Stimulated activated CD8-positive, alpha-beta memory T cell treated with anti-CD3 and anti-CD28 coated beads, Interleukin-7, amount 100 ng/mL, for 4 hours (primary cell): ENCODE results near the gene EDNRA.
A peak's percentile ranks its signal among the peaks of the same experiment; 100 is the strongest.

ENCODE experiments used
- DNase-seq, 2 donors: peaks; one replicate each; pipeline ENCODE4 v3.0.0-alpha.2; 2020; ENCODE audit warnings: low read depth in 2 of 2

The EDNRA gene

DNA sequence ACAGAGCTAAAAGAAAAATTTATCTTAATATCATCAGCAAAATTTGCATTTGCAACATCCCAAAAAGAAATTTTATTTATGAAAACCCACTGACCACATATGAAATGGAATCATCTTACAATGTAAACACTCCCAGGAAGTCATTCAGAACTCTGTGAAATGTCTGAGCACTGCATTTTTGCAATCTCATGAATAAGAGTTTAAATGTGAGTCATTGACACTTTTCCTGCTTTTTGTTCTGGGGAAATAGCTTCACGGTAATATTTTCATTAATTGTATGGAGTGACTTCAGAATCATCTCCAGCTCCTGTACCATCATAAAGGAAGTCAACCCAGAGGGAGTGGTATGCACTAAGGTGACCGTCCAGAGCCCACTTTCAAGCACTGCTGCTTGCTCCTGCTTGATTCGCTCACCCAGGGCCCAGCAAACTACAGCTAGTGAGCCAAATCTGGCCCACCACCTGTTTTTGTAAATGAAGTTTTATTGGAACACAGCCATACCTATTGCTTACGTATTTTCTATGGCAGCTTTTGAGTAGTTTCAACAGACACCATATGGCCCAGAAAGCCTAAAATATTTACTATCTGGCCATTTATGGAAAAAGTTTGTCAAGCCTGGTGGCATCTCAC lies 17.2 kb downstream of the EDNRA start:
- DNase-seq: no peak

DNA sequence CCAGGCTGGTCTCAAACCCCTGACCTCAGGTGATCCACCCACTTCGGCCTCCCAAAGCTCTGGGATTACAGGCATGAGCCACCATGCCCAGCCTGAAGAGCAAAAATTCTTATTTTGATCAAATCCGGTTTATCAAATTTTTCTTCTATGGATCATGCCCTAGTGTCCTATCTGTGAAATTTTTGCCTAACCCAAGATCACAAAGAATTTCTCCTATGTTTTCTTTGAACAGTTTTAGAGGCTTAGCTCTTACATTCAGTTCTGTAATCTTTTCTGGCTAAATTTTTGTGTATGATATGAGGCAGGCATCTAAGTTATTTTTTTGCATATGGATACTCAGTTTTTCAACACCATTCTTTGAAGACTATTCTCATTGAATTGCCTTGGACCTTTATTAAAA lies 27.4 kb downstream of the EDNRA start:
- no peak for DNase-seq

DNA sequence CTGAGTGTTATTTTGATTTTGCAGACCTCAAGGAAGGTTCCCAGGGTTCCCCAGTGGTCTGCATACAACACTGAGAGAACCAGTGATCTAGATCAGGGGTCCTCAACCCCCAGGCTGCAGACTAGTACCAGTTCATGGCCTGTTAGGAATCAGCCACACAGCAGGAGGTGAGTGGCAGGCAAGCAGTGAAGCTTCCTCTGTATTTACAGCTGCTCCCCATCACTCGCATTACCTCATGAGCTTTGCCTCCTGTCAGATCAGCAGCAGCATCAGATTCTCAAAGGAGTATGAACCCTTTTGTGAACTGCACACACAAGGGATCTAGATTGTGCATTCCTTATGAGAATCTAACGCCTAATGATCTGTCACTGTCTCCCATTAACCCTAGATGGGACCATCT lies 28.5 kb downstream of the EDNRA start:
- DNase-seq: no peak

DNA sequence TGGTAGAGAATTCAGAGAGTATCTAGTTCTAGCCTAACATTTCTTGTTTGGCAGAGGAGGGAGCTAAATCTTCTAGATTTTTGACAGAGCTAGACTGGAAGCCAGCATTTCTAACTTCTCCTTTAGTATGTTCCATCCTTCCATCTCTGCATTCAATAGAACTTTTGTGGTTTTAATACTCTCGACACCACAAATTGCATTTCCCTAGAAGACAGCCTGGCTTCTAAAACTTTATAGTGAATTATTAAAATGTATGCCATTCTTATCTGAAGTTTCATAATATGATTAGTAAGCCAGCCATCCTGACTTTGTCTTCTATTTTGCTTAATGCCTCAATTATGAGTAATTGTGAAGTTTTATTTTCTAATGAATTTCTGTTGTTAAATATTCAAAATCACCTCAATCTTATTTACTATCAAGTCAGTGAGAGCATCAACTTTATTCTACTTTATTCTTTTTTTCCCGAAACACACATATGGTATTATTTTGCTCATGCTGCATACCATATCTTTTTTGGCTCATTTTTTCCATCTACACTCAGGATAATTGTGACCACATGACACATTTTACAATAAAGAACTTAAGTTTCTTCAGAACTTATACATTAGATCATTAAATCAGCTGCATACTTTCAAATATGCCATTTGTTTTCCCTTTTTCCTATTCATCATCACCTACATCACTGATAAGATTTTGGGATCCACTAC lies 30.2 kb downstream of the EDNRA start:
- no peak for DNase-seq

DNA sequence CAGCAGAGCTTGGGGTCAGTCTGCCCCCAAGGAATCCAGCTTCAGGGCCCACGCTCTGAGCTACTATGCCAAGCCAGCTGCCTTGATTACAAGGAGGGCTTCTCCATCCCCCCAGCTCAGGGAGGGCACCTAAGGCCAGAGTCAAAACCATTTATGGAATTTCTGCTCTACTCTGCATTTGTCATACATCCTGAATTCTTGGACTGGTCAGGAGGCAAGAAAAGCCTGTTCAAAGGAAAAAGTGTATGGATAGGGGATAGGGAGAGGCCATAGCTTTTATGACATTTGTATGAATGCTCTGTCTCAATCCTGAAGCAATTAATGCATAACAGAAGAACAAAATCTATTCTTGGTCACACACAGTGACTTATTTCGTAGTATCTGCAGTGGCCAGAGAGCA lies 32.2 kb downstream of the EDNRA start:
- DNase-seq: no peak

DNA sequence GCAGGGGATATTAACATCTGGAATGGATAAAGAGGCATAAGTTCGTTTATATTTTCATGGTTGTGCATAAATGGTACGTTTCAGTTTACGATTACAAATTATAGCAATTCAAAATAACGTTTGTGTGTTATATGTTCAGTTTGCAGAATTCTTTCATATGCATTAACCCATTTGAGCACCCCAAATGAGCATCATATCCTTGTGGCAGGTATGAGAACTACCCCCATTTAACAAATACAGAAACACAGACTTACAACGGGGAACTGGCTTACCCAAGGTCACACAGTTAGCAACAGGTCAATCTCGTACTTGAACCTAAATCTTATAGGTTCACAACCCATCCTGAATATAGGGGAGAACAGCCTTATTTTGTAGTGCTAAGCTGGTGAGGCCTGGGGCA lies 33.1 kb downstream of the EDNRA start:
- DNase-seq: no peak

DNA sequence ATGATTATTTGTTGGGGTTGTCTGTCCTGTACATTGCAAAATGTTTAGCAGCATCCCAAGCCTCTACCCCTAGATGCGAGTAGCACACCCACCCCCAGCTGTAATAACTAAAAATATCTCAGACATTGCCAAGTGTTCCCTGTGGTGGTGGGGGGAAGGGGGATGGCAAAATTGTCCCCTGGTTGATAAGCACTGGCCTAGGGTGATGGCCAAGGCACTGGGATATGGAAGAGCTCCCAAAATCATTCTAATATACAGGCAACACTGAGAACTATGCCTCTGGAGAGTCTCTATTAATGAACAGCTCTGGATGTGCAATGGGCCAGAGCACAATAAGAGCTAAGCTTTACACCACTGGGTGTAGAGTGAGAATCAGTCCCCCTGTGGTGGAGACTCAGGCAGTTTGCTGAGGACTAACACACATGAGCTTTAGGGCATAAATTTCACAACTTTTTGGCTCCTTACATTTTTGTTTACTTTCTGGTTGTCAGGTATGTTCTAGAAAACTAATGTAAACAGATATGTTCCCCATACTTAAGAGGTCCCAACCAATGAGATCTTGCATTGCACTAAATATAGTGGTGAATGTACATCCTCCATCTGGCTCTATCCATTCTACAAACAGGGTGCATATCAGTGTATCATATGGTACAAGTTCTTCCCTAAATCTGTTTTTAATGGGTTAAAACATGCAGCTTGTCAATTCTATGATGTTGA lies 34.5 kb downstream of the EDNRA start:
- no peak for DNase-seq

DNA sequence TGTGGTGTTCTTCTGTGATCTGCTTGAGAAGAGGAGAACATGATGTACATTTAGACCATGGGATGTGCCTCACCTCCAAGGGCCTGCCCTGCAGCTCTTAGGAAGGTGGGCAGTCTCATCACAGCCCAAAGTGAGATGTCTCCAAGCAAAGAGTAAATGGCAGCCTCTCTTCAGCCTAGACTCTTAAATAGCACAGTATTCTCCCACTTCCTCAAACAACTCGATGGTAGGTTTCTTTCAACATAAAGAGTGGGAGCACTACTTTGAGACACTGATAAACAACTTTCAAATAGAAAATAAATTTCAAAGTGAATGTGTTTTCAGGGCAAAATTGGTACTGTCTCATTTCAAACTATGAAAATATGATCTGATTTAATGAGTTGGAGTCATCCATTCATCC lies 35.2 kb downstream of the EDNRA start:
- DNase-seq: no peak

DNA sequence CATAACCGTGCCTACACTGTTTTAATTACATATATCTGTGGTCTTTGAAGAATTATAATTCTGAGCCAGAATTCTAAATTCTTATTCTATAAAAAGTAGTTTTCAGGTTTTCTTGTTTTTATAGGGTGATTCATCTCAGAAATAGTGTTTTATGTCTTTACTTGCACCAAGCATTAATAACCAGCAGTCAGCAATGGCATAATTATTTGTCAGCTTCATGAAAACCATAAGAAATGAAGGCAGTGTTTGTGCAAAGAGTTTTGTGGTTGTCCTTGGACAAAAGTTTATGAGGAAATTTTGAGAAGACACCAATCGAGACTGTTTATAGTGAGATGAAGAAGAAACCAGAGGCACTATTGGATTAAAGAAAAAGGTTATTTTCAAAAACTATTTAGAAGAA lies 37.2 kb downstream of the EDNRA start:
- DNase-seq: no peak

DNA sequence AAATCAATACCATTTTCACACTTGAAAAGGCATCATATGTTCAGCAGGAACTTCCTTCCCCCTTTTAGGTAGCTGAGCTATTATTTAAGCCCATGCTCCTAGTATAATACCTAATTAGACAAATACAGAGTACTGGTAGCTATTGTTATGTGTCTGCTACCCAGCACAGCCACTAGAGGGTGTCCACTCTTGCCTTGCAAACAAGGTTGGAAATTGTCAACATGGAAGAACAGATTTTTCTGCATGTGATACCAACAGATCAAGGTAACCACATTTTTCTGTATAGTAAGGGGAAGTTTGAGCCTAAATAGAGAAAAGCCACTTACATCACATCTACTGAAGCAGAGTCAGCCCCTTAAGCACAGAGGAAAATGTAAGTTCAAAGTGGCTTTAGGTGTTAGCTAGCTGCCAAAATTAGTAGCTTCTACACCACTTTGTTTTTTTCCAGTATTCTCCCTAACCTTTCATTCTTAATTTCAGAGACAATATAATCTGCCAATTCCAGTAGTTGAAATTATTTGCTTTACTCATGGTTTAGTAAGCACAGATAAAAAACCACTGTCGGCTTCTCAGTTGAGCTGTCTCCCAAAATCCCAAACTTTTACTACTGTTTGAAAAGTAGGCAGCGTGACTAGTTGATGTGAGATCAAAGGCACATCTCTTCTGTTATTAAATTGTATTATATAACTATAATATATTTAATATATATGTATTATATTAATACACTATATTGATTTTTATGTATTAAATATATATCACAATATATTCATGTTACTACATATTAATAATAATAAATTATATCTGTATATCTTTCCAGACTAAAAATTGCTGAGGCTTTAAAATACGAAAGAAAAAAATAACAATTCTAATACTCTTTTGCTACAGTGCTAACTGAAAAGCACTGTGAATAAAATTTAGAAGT lies 38.2 kb downstream of the EDNRA start:
- peak in 1 of 2 donors; percentile 5 for DNase-seq

DNA sequence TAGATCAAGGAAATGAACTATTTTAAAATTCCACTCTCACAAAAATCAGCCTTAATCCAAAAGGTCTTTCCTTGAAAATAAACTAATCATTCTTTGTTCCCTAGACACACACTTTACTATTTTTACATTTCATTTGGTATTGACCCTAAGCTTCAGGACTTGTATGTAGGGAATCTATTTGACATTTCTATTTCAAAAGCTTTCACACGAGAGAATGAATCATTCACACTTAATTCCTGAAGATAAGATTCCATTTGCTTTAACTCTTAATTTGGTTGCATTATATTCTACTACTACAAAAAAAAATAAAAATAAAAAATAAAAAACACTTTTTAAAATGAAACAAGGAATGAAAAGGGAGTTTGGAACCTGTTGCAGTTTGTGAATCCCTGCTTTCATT lies 43.7 kb downstream of the EDNRA start:
- no peak for DNase-seq

DNA sequence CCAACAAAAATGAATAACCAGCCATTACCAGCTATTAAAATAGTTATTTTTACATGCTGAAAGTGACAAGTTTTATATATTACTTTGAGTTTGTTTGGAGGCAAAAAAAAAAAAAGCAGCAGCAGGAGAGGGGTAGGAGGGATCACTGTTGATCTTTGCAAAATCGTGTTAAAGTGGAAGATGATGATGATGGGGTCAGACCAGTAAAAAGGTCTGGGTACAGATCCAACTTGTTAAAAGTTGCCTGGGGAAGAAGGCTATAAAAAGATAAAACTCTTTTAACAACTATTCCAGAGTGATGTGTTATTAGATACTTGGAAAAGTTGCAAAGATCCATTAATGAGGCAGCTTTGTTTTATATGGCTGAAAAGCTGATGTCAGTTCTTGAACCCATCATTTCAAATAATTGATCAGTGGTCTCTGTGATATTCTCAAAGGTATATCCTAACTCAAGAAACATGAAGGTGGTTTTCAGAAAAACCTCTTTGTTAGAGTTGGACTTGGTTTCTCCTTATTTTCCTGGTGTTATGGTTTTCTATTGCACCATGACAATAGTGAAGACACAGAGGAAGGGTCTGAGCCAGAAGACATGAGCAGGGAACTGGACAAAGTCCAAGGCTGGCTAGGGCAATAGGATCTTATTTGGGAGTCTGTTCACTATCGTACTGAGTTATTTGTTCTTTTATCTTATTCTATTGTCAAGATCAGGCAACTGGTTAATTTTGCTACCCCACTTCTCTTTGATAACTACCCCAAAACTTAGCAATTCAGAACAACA lies 44.8 kb downstream of the EDNRA start:
- no peak for DNase-seq

DNA sequence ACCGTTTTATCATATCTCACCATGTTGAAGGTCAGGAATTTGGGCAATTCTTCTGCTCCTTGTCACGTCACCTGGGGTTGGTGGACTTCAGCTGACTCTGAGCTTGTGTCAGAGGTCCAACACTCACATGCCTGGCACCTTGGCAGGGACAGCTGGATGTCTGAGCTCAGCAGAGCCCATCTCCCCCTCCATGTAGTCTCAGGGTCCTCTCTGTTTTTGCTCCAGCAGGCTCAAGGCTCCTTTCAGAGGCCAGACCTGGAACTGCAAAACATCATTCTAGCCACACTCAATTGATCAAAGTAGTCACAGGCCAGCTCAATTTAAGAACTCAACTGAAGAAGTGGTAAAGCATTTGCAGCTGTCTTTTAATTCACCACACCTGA lies 45.4 kb downstream of the EDNRA start:
- no peak for DNase-seq

DNA sequence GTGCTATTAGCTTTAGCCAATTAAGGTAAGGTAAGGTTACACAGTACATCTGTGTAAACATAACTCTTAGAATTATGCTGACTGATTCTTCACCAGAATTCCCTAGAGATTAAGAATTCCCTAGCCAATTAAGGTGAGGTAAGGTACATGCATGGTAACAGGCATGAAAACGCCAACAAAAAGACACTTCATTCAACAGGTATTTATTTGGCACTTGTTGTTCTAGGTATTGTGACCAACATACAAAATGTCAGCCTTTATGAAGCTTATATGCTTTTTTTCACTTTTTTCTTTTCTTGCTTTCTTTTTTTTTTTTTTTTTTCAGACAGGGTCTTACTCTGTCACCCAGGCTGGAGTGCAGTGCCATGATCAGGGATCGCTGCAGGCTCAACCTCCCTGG lies 47.2 kb downstream of the EDNRA start:
- DNase-seq: no peak

DNA sequence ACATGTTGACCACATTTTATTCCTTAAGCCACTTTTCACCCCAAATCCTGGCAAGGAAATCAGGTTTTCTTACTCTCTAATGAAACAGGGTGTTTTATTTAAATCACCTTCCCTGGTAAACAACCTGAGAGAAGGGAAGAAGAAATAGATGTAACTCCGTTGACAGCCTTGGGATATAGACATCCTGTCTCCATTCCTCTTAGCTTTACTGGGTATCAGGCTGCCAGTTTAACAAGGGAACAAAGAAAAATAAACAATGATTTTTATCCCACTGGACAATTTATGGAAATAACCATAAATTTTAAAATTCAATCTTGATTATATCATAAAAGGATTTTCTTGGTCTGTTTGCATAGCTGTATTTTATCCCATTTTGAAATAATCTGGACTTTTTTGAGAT lies 49.2 kb downstream of the EDNRA start:
- no peak for DNase-seq

DNA sequence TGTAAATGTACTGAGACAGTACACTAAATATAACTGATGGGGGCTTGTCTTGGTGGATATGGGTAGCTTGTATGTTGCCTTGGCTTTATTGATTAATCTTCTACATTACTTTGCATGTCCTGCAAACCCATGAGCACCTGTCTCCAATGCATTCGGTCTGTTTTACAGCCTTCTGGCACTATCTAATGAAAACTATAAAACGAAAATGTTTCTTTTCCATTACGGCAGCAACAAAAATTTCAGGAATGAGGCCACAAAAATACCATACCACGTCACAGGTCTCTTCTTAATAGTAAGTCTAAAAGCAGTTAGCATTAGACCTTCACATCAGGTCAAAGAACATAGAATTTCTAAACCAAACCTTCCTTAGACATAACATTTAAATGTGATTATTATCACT lies 49.8 kb downstream of the EDNRA start:
- no peak for DNase-seq

DNA sequence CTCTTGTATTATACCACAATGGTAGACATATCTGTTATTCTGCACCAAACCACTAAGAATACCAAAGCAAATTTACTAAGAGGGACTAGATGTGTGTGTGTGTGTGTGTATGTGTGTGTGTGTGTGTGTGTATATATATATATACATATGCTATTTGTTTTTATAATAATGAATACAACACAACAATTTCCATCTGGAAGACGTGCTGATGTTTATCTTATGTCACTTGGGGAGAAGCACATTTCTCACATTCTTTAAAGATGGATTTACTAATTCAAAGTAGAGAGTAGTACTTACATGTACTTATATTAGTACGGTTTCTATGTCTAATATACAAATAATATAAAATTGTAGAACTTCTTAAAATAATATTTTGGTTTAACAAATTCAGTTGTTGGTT lies 52.0 kb downstream of the EDNRA start:
- DNase-seq: no peak

DNA sequence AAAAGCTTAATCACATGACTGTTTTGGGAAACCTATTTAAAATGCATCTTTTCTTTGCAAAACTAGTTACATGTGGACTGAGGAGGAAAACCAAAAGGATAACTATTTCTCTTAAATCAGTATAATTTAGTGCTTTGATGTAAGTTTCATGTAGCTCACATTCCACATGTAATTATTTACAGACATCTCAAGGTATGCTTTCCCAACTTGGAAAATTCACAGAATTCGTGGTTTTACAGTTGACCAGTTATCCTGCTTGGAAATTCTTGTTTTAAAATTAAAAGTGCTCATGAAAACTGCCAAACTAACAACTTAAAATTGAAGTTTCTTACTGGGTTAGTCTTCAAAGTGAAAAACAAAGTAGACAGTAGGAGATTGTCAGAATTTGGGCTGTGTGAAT lies 52.4 kb downstream of the EDNRA start:
- DNase-seq: no peak

DNA sequence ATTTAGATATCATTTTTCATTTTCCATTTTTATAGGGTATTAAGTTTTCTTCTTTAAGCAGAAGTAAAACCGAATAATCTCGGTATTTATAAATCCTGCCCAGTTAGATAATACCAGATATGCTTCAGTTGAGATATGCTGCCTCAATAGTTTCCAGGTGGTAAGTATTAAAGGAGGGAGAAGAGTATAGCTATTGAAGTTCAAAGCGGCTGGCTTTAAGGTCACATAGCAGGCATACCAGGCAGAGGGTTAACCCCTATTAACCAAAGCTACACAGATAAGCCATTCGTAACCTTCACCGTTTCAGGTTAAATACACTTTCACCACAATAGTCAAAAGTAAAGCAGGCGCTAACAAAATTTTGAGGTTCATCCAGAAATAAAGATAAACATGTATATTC lies 54.2 kb downstream of the EDNRA start:
- DNase-seq: no peak

DNA sequence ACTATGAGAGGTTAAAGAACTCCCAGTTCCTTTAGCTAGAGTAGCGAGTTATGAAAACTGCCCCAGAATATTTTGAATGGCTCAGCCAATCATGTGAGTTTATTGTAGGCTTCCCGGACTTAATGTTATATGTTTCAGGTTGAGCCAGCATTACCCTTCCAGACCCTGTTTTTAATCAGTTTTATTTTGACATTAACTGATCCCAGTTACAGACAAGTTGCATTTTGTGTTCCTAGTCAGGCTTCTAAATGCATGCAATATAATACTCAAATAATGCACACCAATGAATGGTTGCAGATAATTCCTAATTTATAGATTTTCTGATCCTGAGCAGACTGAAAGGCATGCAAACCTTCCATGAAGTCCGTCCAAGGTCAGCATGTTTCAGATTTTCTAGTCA lies 57.8 kb downstream of the EDNRA start:
- no peak for DNase-seq

DNA sequence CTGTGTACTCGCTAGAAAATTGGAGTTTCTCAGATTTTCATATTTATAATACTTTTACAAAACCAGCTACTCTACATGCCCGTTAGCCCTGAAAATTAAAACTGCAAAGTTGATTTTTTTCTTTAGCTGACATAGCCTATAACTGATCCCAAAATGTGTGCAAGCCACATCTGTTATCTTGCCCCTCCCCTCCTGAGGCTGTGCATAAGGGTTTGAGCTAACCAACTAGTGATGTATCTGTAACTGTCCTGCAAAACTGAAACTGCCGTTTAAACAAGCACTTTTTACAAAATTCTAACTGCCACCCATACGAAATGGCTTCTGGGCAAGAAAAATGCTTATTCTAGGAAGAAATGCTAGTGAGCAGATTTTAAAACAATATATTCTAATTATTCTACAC lies 59.1 kb downstream of the EDNRA start:
- DNase-seq: no peak
